ENCODE measurements around the gene ATP6V0D1. TPM values are rescaled to one million over a fixed set of nuclear protein-coding genes. Genes with fewer than 3 reads are reported as not detected.

Gene ATP6V0D1
- total RNA-seq, 1 experiment from 2014 or later = 43.0 TPM

DNA sequence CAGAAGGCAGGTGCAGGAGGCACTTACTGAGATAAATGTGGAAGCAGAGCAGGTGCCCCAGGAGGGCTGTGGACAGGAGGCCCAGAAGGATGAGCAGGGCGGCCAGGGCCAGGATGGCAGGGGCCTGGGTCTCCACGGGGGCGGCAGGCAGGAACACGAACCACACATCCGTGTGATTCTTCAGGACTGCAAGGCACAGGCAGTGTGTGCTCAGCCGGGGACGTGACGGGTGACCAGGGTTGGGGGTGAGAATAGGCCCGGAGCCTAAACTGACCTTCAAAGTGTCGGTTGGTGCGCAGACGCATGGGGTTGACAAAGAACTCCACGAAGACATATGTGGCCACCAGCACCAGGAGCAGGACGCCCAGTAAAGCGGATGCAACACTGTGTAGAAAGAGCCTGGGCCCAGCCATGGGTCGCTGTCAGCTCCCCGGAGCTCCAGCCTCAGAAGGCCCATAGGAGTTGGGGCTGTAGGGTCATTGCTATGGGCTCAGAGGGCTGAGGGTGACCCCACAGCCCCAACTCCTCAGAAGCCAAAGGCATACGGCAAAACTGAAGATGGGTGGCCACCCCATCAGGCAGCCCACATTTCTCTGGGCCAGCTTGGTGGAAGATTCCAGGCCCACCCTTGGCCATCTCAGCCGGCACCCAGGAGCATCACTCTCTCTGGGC, 82.3 kb downstream of the ATP6V0D1 start:
- H3K14ac ChIP-seq (ENCODE audit: insufficient read depth, low read length) = no peak overlapping the region
- H2BK15ac ChIP-seq (ENCODE audit: low read depth, low read length) = no peak overlapping the region
- no peak overlapping the region for H3K23ac ChIP-seq (ENCODE audit: insufficient read length, low read depth, low read length)
- H3K4me1 ChIP-seq (ENCODE audit: insufficient read depth, low read length) = no peaks in the 10 kb centered on the region
- H3K4me1 Mint-ChIP-seq = peaks cover 19 to 36% of the 10 kb centered on the region in 2 experiments
- H2AK5ac ChIP-seq (ENCODE audit: insufficient read length, low read length) = no peak overlapping the region
- DNase-seq = no peak
- H3K79me1 ChIP-seq (ENCODE audit: insufficient read depth, low read depth, low read length, poor library complexity, severe bottlenecking) = no peaks in the 10 kb centered on the region
- no peak overlapping the region for H2BK12ac ChIP-seq (ENCODE audit: insufficient read length, low read depth, low read length)
- peaks cover 0 to 1% (median 0%) of the 10 kb centered on the region in 3 experiments; a peak in 1 of 7 replicates for H3K36me3 Mint-ChIP-seq (ENCODE audit: insufficient read depth in 1 of 3, low read depth in 3 of 3)
- H4K20me1 ChIP-seq (ENCODE audit: control insufficient read depth, insufficient read depth, insufficient read length) = peaks cover 2% of the 10 kb centered on the region
- no peak overlapping the region for H2BK120ac ChIP-seq (ENCODE audit: low read depth, low read length, poor library complexity, severe bottlenecking)
- H3K27ac ChIP-seq (ENCODE audit: insufficient read length, low read depth, low read length) = no peak overlapping the region
- TF ChIP-seq CTCF (conservative IDR thresholded peaks at IDR 0.05) = no peak
- H4K5ac ChIP-seq (ENCODE audit: insufficient read length, low read depth, low read length) = no peak overlapping the region
- no peaks in the 10 kb centered on the region for H3K23me2 ChIP-seq (ENCODE audit: insufficient read length, low read depth, low read length, poor library complexity, severe bottlenecking)
- no peaks in the 10 kb centered on the region for H3K9me3 ChIP-seq (ENCODE audit: control insufficient read depth, low read depth, low read length)
- no peak overlapping the region for H2BK5ac ChIP-seq (ENCODE audit: insufficient read length, low read length)
- H3K4me3 Mint-ChIP-seq = no peak overlapping the region; a peak in 1 of 5 replicates
- no peak overlapping the region for H4K91ac ChIP-seq (ENCODE audit: insufficient read length, low read depth, low read length)
- H3T11ph ChIP-seq (ENCODE audit: low read length) = no peak overlapping the region
- no peaks in the 10 kb centered on the region for H3K9me3 Mint-ChIP-seq
- H3K79me2 ChIP-seq (ENCODE audit: insufficient read depth, low read length) = no peaks in the 10 kb centered on the region
- no peak overlapping the region for H3K9ac ChIP-seq (ENCODE audit: extremely low read depth, insufficient read length, low read length)
- WGBS (ENCODE audit: extremely low coverage, insufficient read length, low lambda C conversion rate) = no CpG with 5 or more reads among the region's 19 CpGs
- H2BK20ac ChIP-seq (ENCODE audit: low read depth, low read length, poor library complexity, severe bottlenecking) = no peak overlapping the region
- no peak overlapping the region for H2AFZ ChIP-seq (ENCODE audit: low read length)
- H3K27me3 ChIP-seq (ENCODE audit: insufficient read depth, low read length) = peaks cover 18% of the 10 kb centered on the region; the same call in 1 of the 2 replicates
- no peak overlapping the region for H4K8ac ChIP-seq (replicated peaks; ENCODE audit: insufficient read length, low read depth, low read length)
- H3K4me2 ChIP-seq (ENCODE audit: insufficient read depth, insufficient read length, low read length) = no peak overlapping the region
- peaks cover 60% of the 10 kb centered on the region for H3K27me3 Mint-ChIP-seq (ENCODE audit: low read depth)
- H3K56ac ChIP-seq (ENCODE audit: insufficient read length, low read depth, low read length) = no peak overlapping the region
- H3K4ac ChIP-seq (ENCODE audit: low read depth, low read length) = no peak overlapping the region
- H3K27ac Mint-ChIP-seq = no peak overlapping the region
- no peak overlapping the region for H3K18ac ChIP-seq (ENCODE audit: insufficient read length, low read depth, low read length)

All from H9 (cell line).